ENCODE results near the gene APOBEC3B. TPM values are rescaled to one million over a fixed set of nuclear protein-coding genes. Genes with fewer than 3 reads are reported as not detected.
"Not testable (repeated sequence)": the region's sequence is repeated elsewhere in the genome, so short reads cannot be mapped to it uniquely, and the experiment has no call there.

Gene APOBEC3B
- total RNA-seq, 1 donor from 2014 or later = 15.2 TPM

DNA sequence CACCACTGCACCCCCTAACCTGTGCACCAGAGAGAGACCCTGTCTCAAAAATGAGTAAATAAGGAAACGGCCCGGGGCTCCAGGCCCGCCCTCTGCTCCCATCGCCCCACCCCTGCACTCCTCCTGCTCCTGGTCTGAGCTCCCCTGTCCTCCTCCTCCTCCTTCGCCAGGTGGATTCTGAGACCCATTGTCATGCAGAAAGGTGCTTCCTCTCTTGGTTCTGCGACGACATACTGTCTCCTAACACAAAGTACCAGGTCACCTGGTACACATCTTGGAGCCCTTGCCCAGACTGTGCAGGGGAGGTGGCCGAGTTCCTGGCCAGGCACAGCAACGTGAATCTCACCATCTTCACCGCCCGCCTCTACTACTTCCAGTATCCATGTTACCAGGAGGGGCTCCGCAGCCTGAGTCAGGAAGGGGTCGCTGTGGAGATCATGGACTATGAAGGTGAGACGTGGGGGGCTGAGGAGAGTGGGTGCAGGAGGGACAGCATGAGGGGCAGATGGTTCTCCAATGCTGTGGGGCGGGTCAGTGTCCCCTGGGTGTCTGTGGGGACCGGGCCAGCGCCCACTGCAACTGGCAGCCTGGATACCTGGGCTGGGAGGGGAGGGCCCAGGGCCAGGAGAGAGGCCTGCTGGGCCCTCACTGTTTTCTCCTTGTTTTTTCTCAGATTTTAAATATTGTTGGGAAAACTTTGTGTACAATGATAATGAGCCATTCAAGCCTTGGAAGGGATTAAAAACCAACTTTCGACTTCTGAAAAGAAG, 35.6 kb downstream of the APOBEC3B start:
- TF ChIP-seq CTCF (IDR thresholded peaks at IDR 0.05; ENCODE audit: insufficient read depth, low read length, poor library complexity, severe bottlenecking) = no peak
- H3K27me3 ChIP-seq (ENCODE audit: control insufficient read depth, insufficient read depth, low read length) = no peaks in the 10 kb centered on the region
- H3K4me3 ChIP-seq (ENCODE audit: low read depth, low read length) = no peak overlapping the region
- no peak for DNase-seq (ENCODE audit: low read depth)
- no peaks in the 10 kb centered on the region for H3K36me3 ChIP-seq (ENCODE audit: control insufficient read depth, insufficient read depth, low read length)

GRCh38 chr22:39020021-39020651, 38.0 kb downstream of the APOBEC3B start:
- H3K36me3 ChIP-seq (ENCODE audit: control insufficient read depth, insufficient read depth, low read length); H3K4me3 ChIP-seq (ENCODE audit: low read depth, low read length); DNase-seq (ENCODE audit: low read depth); H3K27me3 ChIP-seq (ENCODE audit: control insufficient read depth, insufficient read depth, low read length): not testable (repeated sequence)

GRCh38 chr22:39021552-39022250, 39.6 kb downstream of the APOBEC3B start:
- H3K36me3 ChIP-seq (ENCODE audit: control insufficient read depth, insufficient read depth, low read length) = no peaks in the 10 kb centered on the region
- DNase-seq (ENCODE audit: low read depth) = no peak
- H3K4me3 ChIP-seq (ENCODE audit: low read depth, low read length) = no peak overlapping the region
- no peak for TF ChIP-seq CTCF (IDR thresholded peaks at IDR 0.05; ENCODE audit: insufficient read depth, low read length, poor library complexity, severe bottlenecking)
- no peaks in the 10 kb centered on the region for H3K27me3 ChIP-seq (ENCODE audit: control insufficient read depth, insufficient read depth, low read length)

GRCh38 chr22:39024519-39025308, 42.6 kb downstream of the APOBEC3B start:
- TF ChIP-seq CTCF (IDR thresholded peaks at IDR 0.05; ENCODE audit: insufficient read depth, low read length, poor library complexity, severe bottlenecking) = no peak
- H3K4me3 ChIP-seq (ENCODE audit: low read depth, low read length) = no peak overlapping the region
- H3K27me3 ChIP-seq (ENCODE audit: control insufficient read depth, insufficient read depth, low read length) = no peaks in the 10 kb centered on the region
- DNase-seq (ENCODE audit: low read depth) = no peak
- H3K36me3 ChIP-seq (ENCODE audit: control insufficient read depth, insufficient read depth, low read length) = no peaks in the 10 kb centered on the region

DNA sequence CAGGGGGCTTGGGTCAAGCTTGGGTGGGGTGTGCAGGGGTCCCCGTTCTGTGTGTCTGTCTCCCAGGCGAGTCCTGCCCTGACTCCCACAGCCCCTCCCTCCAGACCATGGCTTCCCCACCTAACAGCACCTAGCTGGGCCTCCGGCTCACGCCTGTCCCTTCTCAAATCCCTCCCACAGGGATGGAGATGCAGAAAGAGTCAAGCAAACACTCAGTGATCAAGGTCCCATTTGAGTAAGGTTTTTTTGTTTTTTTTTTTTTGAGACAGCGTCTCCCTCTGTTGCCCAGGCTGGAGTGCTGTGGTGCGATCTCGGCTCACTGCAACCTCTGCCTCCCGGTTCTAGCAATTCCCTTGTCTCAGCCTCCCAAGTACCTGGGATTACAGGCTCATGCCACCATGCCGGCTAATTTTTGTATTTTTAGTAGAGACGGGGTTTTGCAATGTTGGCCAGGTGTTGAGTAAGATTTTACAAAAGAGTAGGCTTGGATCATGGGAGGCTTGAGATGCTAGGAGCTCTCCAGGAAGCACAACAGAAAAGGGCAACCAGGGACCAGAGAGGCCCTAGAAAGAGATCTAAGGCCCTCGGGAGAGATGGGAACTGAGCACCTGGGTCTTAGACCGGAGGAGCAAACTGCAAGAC, 44.5 kb downstream of the APOBEC3B start:
- TF ChIP-seq CTCF (IDR thresholded peaks at IDR 0.05; ENCODE audit: insufficient read depth, low read length, poor library complexity, severe bottlenecking) = no peak

More for the DNA sequence above, 44.5 kb downstream of the APOBEC3B start:
- DNase-seq (ENCODE audit: low read depth) = no peak
- H3K36me3 ChIP-seq (ENCODE audit: control insufficient read depth, insufficient read depth, low read length) = no peaks in the 10 kb centered on the region
- H3K27me3 ChIP-seq (ENCODE audit: control insufficient read depth, insufficient read depth, low read length) = no peaks in the 10 kb centered on the region
- no peak overlapping the region for H3K4me3 ChIP-seq (ENCODE audit: low read depth, low read length)

Measured in kidney epithelial cell (primary cell).